Activated naive CD8-positive, alpha-beta T cell treated with anti-CD3 and anti-CD28 coated beads for 36 hours (primary cell): Measurements from ENCODE around the gene PRKAR1B. TPM values are rescaled to one million over a fixed set of nuclear protein-coding genes. Genes with fewer than 3 reads are reported as not detected.

ENCODE experiments used
- DNase-seq: peaks from one replicate; pipeline ENCODE4 v3.0.0; 2021
- H3K27ac Mint-ChIP-seq: one replicate; pipeline ENCODE4 v1.8.0; 2022; ENCODE audit warnings: mild to moderate bottlenecking, moderate library complexity, mixed read lengths
- H3K27me3 Mint-ChIP-seq: one replicate; pipeline ENCODE4 v1.8.0; 2022; ENCODE audit warnings: mild to moderate bottlenecking, mixed read lengths
- H3K36me3 Mint-ChIP-seq: one replicate; pipeline ENCODE4 v1.8.0; 2021; ENCODE audit warnings: mild to moderate bottlenecking, mixed read lengths
- H3K4me1 Mint-ChIP-seq: one replicate; pipeline ENCODE4 v1.8.0; 2021; ENCODE audit warnings: mixed read lengths
- H3K4me3 Mint-ChIP-seq: one replicate; pipeline ENCODE4 v1.8.0; 2022; ENCODE audit warnings: mild to moderate bottlenecking, moderate library complexity, mixed read lengths
- H3K9me3 Mint-ChIP-seq: one replicate; pipeline ENCODE4 v1.8.0; 2022; ENCODE audit warnings: mixed read lengths
- total RNA-seq, 2 experiments: library from RNA; stranded (reverse); gene quantifications; one replicate each; pipeline ENCODE4 v1.2.3, GENCODE V29; 2021

Gene PRKAR1B
- total RNA-seq: 10 to 100 TPM; 38.1 to 40.2 TPM

DNA sequence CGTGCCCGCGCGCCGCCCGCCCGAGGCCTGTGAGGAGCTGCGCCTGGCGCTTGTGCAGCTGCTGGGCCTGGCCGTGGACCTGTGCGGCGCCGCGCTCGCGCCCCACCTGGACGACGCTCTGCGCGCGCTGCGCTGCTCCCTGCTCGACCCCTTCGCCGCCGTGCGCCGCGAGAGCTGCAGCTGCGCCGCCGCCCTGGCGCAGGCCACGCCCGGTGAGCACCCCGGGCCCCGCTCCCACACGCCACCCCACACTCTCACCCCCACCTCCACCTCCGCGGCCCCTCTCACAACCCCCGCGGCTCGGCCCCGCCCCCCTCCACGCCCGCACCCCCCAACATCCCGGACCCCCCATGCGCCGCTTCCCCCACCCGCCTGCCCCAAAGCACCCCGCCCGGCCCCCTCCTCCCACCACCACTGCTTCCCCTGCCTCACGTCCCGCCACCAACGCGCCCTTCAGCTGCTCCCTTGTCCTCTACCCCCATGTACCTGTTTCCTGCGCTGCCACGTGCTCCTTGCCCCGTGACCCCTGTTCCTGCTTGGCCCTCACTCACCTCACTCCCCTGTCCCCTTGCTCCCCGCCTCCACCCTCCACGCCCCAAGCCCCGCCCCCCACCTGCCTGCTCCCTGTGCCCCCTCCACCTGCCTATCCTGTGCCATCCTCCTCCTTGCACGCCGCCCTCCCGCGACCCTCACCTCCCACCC, at the start of gene PRKAR1B:
TSS of gene PRKAR1B (minus strand) at position 178 of the 702 bp plus-strand sequence. CDS start 15,776 bp downstream, outside the sequence.
- Mint-ChIP-seq H3K4me3 (peak within 1 kb of the TSS; percentile 97), H3K27me3 (no peaks in the 10 kb centered on the region)

DNA sequence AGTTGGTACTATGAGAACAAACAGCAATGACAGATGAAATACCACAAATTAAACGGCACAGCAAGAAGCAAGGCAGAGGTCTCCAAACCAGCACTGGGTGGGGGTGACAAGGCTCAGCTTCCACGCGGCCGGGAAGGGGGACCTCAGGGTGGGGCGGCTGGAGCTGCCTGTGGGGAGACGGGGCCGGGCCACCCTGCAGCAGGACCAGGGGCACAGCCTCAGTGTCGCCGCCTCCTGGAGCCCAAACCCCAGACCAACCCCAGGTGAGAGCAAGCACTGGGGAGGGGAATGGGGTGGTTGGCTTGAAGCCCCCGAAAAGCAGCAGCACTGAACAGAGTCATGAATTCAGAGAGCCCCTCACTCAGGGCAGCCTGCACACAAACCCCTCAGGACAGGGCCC, 49.3 kb upstream of the PRKAR1B start:
- H3K36me3 Mint-ChIP-seq: peaks cover 16% of the 10 kb centered on the region
- H3K27ac Mint-ChIP-seq: no peak overlapping the region
- no peaks in the 10 kb centered on the region for H3K27me3 Mint-ChIP-seq

More for the DNA sequence above, at the start of gene PRKAR1B:
- H3K9me3 Mint-ChIP-seq: peaks cover 10% of the 10 kb centered on the region
- peak within 1 kb of the TSS; percentile 92 for H3K27ac Mint-ChIP-seq
- peak; percentile 65 for DNase-seq
- peaks cover 29% of the 10 kb centered on the region for H3K4me1 Mint-ChIP-seq
- H3K36me3 Mint-ChIP-seq: peaks cover 44% of the 10 kb centered on the region

DNA sequence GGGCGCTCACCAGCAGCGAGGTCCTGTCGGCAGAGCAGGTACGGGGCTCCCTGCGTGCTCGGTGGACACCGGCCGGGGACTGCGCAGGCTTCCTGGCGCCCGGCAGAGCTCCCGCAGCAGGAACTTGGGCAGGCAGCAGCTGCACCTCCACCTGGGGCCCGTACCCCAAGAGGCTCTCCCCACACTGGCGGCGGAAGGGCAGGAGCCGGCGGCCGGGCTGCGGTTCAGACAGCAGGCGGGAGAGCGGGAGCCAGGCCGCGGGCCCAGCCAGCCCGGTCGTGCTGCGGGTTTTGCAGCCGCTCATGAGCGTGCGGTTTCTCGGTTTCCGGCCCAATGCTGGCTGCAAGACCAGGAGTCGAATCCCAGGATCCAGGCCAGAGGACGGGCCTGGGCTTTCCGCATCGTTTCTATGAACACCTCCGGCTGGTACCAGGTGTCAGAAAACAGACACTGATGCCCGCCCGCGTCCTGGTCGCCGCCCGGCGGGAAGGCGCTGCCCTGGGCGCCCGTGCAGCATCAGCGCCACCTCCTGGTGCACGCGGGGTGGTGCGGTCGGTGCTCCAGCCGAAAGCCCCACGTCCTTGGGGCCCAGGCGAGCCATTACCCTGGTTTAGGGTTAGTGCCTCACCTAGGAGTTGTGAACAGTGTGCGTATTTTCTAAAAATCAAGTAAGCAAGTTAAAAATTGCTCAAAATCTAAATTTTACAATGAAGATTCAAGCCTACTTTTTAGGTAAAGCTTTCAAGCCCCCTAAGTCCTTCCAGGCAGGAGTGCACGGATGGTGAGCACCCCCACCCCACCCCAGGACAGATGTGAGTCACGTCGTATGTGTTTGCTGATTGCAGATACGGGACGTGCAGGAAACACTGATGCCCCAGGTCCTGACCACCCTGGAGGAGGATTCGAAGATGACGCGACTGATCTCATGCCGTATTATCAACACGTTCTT, 47.4 kb upstream of the PRKAR1B start:
- H3K27me3 Mint-ChIP-seq: no peaks in the 10 kb centered on the region
- no peaks in the 10 kb centered on the region for H3K9me3 Mint-ChIP-seq
- H3K4me1 Mint-ChIP-seq: no peaks in the 10 kb centered on the region
- no peak overlapping the region for H3K27ac Mint-ChIP-seq
- peak; percentile 69 for DNase-seq
- H3K4me3 Mint-ChIP-seq: no peak overlapping the region
- H3K36me3 Mint-ChIP-seq: peaks cover 12% of the 10 kb centered on the region

More for the DNA sequence above, 49.3 kb upstream of the PRKAR1B start:
- DNase-seq: no peak
- no peaks in the 10 kb centered on the region for H3K9me3 Mint-ChIP-seq
- H3K4me3 Mint-ChIP-seq: no peak overlapping the region
- H3K4me1 Mint-ChIP-seq: no peaks in the 10 kb centered on the region

DNA sequence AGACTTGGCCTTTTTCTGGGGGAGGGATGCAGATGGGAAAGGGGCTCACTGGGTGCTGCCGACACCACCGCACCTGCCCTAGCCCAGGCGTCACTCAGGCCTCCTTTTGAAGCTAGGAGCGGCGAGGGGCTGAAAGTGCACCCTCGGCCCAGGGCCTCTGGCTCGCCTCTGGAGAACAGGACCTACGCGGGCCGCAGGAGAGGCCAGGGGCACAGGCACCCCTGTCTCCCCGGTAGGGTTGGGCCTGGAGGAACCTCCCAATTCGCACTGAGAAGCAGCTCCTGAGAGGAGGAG, 46.5 kb upstream of the PRKAR1B start:
- Mint-ChIP-seq H3K27ac (no peak overlapping the region), H3K9me3 (no peaks in the 10 kb centered on the region), H3K4me3 (no peak overlapping the region), H3K36me3 (peaks cover 12% of the 10 kb centered on the region), H3K4me1 (no peaks in the 10 kb centered on the region), H3K27me3 (no peaks in the 10 kb centered on the region)
- DNase-seq: no peak

DNA sequence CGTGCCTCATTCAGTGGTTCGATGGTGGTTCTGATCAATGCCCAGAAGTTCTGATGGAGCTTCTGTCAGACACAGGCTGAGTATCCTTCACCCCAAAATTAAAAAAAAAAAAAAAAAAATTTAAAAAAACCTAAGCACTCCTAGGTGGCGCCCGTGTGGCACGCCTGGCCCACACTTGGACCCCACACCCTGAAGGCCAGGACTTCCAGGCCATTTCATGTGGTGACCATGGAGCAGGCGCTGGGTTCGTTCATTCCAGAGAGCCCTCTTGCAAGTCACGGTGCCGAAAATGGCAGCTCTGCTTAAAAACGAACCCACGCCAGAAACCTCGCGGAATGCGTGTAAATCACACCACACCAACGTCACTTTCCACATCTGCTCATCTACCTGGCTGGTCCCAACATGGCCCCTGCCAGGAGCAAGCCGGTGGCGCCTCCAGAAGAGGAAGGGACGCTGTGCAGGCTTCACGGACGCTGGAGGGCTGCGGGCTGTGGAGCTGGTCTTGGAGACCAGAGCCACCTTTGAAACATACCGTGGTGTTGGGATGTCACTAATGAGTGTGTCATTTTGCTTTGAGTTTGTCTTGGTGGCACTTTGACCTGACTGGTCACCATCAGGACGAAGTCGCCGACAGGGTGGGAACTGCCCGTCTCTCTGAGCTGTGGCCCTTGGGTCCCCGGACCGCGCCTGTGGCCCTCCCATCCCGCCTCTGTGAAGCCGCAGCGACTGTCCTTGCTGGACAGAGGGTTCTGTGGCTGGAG, 46.0 kb upstream of the PRKAR1B start:
- DNase-seq: no peak
- H3K9me3 Mint-ChIP-seq: no peaks in the 10 kb centered on the region
- no peaks in the 10 kb centered on the region for H3K4me1 Mint-ChIP-seq
- H3K27ac Mint-ChIP-seq: no peak overlapping the region
- no peaks in the 10 kb centered on the region for H3K27me3 Mint-ChIP-seq
- H3K36me3 Mint-ChIP-seq: peaks cover 12% of the 10 kb centered on the region
- no peak overlapping the region for H3K4me3 Mint-ChIP-seq

DNA sequence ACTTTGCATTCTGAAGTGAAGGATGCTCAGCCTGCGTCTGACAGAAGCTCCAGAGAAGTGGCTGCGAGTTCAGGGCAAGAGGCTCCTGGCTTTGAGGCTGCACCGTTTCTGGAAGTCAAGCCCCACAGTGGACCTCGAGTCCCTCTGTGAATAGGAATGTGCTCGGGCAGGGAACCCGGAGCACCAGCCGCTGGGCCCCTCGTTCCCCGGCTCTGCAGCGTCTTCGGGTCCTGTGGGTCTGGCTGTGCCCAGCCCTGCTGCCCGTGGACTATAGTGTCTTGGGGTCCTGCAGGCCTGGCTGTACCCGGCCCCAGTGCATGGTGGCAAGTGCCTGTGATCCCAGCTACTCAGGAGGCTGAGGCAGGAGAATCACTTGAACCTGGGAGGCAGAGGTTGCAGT, 45.3 kb upstream of the PRKAR1B start:
- Mint-ChIP-seq H3K9me3 (no peaks in the 10 kb centered on the region), H3K4me3 (no peak overlapping the region), H3K27me3 (no peaks in the 10 kb centered on the region), H3K36me3 (peaks cover 17% of the 10 kb centered on the region), H3K27ac (no peak overlapping the region), H3K4me1 (no peaks in the 10 kb centered on the region)
- no peak for DNase-seq

DNA sequence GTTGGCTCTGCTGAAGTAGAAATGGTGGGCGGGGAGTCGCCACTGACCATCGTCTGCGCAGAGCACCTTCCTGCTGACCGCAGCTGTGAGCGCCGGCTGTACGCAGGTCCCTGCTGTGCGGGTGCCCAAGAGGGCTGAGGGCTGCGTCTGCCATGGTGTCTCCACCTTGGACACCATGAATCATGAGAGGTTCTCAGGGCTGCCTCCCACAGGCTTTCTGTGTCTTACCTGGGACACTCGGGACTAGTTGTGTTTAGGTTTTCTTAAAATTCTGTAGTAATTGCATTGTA, 44.9 kb upstream of the PRKAR1B start:
- H3K36me3 Mint-ChIP-seq: peaks cover 17% of the 10 kb centered on the region
- H3K9me3 Mint-ChIP-seq: no peaks in the 10 kb centered on the region
- H3K4me3 Mint-ChIP-seq: no peak overlapping the region
- no peak overlapping the region for H3K27ac Mint-ChIP-seq
- no peak for DNase-seq
- no peaks in the 10 kb centered on the region for H3K4me1 Mint-ChIP-seq
- no peaks in the 10 kb centered on the region for H3K27me3 Mint-ChIP-seq

DNA sequence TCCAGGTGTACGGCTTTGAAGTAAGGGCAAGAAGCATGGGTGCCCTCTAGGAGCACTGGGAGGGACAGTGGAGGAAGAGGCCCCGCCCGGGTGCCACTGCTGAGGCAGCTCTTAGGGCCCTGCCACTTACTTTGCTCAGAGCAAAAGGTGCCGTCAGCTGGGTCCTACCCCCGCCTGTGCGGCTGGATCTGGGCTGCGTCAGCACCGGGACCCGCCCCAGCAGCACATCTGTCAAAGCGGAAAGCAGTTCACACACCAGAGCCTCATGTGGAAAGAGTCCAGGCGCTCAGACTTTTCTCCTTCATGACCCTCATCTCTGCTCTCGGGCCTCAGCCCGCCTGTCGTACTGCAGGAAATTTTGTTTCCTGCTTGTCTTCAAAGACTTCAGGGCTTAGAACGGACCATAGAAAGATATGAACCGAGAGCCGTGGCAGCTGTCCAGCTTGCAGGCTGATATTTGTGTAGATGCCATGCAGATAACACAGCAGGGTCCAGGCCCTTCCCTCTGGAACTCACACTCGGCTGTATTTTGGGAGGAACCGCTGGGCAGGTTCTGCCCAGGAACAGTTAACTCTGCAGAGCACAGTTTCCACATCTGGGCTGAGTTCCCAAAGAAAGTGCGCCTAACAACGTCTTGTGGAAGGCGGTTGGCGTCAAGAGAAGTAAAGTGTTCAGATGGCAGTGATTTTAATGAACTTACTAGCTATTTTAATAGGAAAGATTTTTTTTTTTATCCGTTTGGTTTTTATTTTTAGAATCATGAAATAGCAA, 44.3 kb upstream of the PRKAR1B start:
- Mint-ChIP-seq H3K27me3 (no peaks in the 10 kb centered on the region), H3K4me1 (no peaks in the 10 kb centered on the region), H3K4me3 (no peak overlapping the region), H3K9me3 (no peaks in the 10 kb centered on the region), H3K36me3 (peaks cover 17% of the 10 kb centered on the region), H3K27ac (no peak overlapping the region)
- no peak for DNase-seq

DNA sequence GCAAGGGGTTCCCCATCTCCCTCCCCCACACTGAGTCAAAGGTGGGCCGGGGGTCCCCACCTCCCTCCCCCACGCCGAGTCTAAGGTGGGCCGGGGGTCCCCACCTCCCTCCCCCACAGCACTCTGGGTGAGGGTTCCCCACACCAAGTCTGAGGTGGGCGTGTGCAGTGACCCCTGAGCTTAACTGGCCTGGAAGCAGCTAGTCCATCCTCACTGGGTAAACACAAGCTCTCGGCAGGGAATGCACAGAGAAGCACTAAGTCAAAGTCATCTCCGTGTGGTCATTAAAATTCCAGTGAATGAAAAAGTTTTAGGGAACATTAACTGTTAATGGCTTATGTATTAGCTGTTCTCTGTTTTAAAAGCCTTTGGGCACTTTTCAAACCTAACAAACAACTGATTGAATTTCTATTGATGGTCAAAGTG, 43.7 kb upstream of the PRKAR1B start:
- no peak overlapping the region for H3K4me3 Mint-ChIP-seq
- no peak overlapping the region for H3K27ac Mint-ChIP-seq
- H3K27me3 Mint-ChIP-seq: no peaks in the 10 kb centered on the region
- DNase-seq: no peak
- no peaks in the 10 kb centered on the region for H3K9me3 Mint-ChIP-seq
- H3K4me1 Mint-ChIP-seq: no peaks in the 10 kb centered on the region
- peaks cover 14% of the 10 kb centered on the region for H3K36me3 Mint-ChIP-seq

DNA sequence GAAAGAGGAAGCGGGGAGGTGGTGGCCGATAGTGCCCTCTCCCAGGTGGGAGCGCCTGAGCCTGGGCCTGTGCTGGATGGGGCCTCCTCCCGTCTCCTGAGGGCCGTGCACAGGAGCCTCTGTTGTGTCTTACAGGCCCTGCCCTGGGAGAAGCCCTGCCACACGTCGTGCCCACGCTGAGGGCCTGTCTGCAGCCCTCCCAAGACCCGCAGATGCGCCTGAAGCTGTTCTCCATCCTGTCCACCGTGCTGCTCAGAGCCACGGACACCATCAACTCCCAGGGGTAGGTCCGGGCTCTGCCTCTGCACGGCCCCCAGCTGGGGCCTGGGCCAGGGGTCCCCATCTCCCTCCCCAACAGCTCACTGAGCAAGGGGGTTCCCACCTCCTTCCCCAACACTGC, 43.3 kb upstream of the PRKAR1B start:
- H3K27me3 Mint-ChIP-seq: no peaks in the 10 kb centered on the region
- H3K36me3 Mint-ChIP-seq: peaks cover 12% of the 10 kb centered on the region
- H3K4me1 Mint-ChIP-seq: no peaks in the 10 kb centered on the region
- H3K9me3 Mint-ChIP-seq: no peaks in the 10 kb centered on the region
- no peak overlapping the region for H3K27ac Mint-ChIP-seq
- no peak for DNase-seq
- H3K4me3 Mint-ChIP-seq: no peak overlapping the region

DNA sequence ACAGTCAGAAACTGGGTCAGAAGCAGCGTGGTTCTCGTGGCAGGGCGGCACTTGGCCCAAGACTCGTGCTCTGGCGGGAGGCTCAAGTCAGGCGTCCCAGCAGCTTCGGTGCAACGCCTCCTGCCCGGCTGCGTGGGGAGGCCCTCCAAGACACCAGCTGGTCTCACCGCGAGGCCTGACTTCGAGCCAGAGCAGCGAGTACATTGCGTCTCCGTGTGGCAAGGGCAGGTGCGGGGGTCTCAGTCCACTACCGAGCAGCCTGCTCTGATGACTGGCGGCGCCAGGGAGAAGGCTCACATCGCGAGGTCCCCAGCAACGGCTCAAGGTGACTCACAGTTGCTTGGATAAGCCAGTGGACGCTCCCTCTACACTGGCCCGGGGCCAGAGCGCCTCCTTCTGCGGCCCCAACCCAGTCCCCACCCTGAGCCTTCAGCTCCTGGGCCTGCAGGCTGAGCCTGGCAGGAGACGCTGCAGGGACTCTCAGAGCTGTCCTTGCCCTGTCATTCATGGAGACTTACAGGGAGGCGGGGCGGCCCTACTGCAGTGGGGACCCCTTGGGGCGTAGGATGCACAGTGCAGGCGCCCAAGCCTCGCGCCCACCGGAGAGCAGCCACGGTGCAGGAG, 41.9 kb upstream of the PRKAR1B start:
- no peaks in the 10 kb centered on the region for H3K4me1 Mint-ChIP-seq
- peaks cover 11% of the 10 kb centered on the region for H3K36me3 Mint-ChIP-seq
- H3K9me3 Mint-ChIP-seq: no peaks in the 10 kb centered on the region
- peak; percentile 16 for DNase-seq
- no peak overlapping the region for H3K4me3 Mint-ChIP-seq
- no peaks in the 10 kb centered on the region for H3K27me3 Mint-ChIP-seq
- H3K27ac Mint-ChIP-seq: no peak overlapping the region

DNA sequence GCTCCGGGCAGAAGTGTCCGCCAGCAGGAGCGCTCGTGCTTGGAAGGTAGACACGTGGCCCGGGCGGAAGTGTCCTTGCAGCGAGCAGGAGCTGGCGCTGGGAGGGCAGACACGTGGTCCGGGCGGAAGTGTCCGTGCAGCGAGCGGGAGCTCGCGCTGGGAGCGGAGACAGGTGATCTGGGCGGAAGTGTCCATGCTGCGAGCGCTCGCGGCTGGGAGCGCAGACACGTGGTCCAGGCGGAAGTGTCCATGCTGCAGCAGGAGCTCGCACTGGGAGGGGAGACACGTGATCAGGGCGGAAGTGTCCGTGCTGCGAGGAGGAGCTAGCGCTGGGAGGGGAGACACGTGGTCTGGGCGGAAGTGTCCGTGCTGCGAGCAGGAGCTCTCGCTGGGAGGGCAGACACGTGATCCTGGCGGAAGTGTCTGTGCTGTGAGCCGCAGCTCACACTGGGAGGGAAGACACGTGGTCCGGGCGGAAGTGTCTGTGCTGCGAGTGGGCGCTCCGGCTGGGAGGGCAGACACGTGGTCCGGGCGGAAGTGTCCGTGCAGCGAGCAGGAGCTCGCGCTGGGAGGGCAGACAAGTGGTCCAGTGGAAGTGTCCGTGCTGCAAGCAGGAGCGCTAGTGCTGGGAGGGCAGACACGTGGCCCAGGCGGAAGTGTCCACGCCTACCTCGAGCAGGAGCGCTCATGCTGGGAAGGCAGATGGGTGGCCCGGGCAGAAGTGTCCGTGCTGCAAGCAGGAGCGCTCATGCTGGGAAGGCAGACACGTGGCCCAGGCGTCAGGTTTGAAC, 41.1 kb upstream of the PRKAR1B start:
- H3K36me3 Mint-ChIP-seq: peaks cover 13% of the 10 kb centered on the region
- H3K27ac Mint-ChIP-seq: no peak overlapping the region
- no peak overlapping the region for H3K4me3 Mint-ChIP-seq
- H3K9me3 Mint-ChIP-seq: no peaks in the 10 kb centered on the region
- DNase-seq: no peak
- H3K27me3 Mint-ChIP-seq: no peaks in the 10 kb centered on the region
- H3K4me1 Mint-ChIP-seq: no peaks in the 10 kb centered on the region

DNA sequence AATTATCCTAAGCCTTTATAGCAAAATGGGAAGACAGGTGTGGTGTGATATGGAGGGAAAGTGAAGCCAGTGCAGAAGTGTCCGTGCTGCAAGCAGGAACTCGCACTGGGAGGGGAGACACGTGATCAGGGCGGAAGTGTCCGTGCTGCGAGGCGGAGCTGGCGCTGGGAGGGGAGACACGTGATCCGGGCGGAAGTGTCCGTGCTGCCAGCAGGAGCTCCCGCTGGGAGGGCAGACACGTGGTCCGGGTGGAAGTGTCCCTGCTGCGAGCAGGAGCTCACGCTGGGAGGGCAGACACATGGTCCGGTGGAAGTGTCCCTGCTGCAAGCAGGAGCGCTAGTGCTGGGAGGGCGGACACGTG, 40.5 kb upstream of the PRKAR1B start:
- peaks cover 13% of the 10 kb centered on the region for H3K36me3 Mint-ChIP-seq
- no peak for DNase-seq
- H3K4me1 Mint-ChIP-seq: no peaks in the 10 kb centered on the region
- no peaks in the 10 kb centered on the region for H3K9me3 Mint-ChIP-seq
- H3K27ac Mint-ChIP-seq: peak overlapping the region; percentile 25
- no peak overlapping the region for H3K4me3 Mint-ChIP-seq
- H3K27me3 Mint-ChIP-seq: no peaks in the 10 kb centered on the region

DNA sequence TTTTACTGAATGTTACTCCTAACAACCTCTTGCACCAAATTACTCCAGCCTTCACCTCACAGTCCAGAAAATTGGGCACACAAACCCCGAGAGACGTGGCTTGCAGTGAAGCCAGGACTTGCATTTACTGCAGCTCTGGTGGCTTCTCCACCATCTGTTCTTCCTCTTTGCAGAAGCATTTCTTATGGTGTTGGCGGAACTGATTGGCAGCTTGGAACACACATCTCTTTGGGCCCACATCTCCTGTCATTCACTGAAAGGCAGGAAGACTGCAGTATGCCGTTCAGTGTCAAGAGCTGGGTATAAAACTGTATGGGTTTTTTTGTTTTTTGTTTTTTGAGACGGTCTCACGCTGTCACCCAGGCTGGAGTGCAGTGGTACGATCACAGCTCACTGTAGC, 38.3 kb upstream of the PRKAR1B start:
- H3K4me3 Mint-ChIP-seq: no peak overlapping the region
- H3K27me3 Mint-ChIP-seq: no peaks in the 10 kb centered on the region
- no peak for DNase-seq
- H3K36me3 Mint-ChIP-seq: peaks cover 15% of the 10 kb centered on the region
- no peaks in the 10 kb centered on the region for H3K4me1 Mint-ChIP-seq
- no peaks in the 10 kb centered on the region for H3K9me3 Mint-ChIP-seq
- no peak overlapping the region for H3K27ac Mint-ChIP-seq
